Neural crest cell (in vitro differentiated cells): ENCODE data around the gene RBL2. TPM values are rescaled to one million over a fixed set of nuclear protein-coding genes. Genes with fewer than 3 reads are reported as not detected.

Experiments
- DNase-seq: peaks from one replicate; pipeline ENCODE4 v3.0.0; 2021; ENCODE audit warnings: low read depth, mixed read lengths, low spot score
- H3K27ac Mint-ChIP-seq: one replicate; pipeline ENCODE4 v1.8.0; 2021; ENCODE audit warnings: mild to moderate bottlenecking, mixed read lengths; ENCODE audit not compliant: unreplicated experiment
- H3K27me3 Mint-ChIP-seq: 2 replicates; pipeline ENCODE4 v1.8.0; 2021; ENCODE audit warnings: low read depth, mild to moderate bottlenecking, mixed read lengths
- H3K36me3 Mint-ChIP-seq: 2 replicates; pipeline ENCODE4 v1.8.0; 2021; ENCODE audit warnings: low read depth, mild to moderate bottlenecking, mixed read lengths
- H3K4me1 Mint-ChIP-seq: 2 replicates; pipeline ENCODE4 v1.8.0; 2021; ENCODE audit warnings: mixed read lengths
- H3K4me3 Mint-ChIP-seq: one replicate; pipeline ENCODE4 v1.8.0; 2021; ENCODE audit warnings: mild to moderate bottlenecking, mixed read lengths
- H3K9me3 Mint-ChIP-seq: 2 replicates; pipeline ENCODE4 v1.8.0; 2021; ENCODE audit warnings: mixed read lengths
- CTCF ChIP-seq: fragments of 200-600 bp; sonication (generic); conservative IDR thresholded peaks from 2 replicates; pipeline ENCODE4 v1.5.0; 2021; ENCODE audit warnings: antibody characterized with exemption, mild to moderate bottlenecking
- total RNA-seq: library from RNA; stranded (reverse); gene quantifications from 2 replicates; pipeline ENCODE4 v1.2.1, GENCODE V29; 2021

The RBL2 gene
- total RNA-seq, 1 donor from 2014 or later = 29.8 TPM

GRCh38 chr16:53515259-53515658, 81.0 kb downstream of the RBL2 start:
- no peak for TF ChIP-seq CTCF
- H3K4me1 Mint-ChIP-seq = peaks cover 14% of the 10 kb centered on the region
- no peak for DNase-seq
- H3K27me3 Mint-ChIP-seq = no peaks in the 10 kb centered on the region
- peaks cover 5% of the 10 kb centered on the region for H3K36me3 Mint-ChIP-seq
- H3K4me3 Mint-ChIP-seq = no peak overlapping the region
- peaks cover 7% of the 10 kb centered on the region for H3K9me3 Mint-ChIP-seq
- H3K27ac Mint-ChIP-seq = no peak overlapping the region

GRCh38 chr16:53515811-53516210, 81.5 kb downstream of the RBL2 start:
- Mint-ChIP-seq H3K36me3 (peaks cover 5% of the 10 kb centered on the region), H3K27ac (no peak overlapping the region), H3K27me3 (no peaks in the 10 kb centered on the region), H3K4me3 (no peak overlapping the region), H3K4me1 (peaks cover 8% of the 10 kb centered on the region), H3K9me3 (peaks cover 7% of the 10 kb centered on the region)
- TF ChIP-seq CTCF = no peak
- no peak for DNase-seq

- H3K36me3 Mint-ChIP-seq = peaks cover 5% of the 10 kb centered on the region
- no peaks in the 10 kb centered on the region for H3K27me3 Mint-ChIP-seq
- H3K27ac Mint-ChIP-seq = no peak overlapping the region
- peaks cover 6% of the 10 kb centered on the region for H3K9me3 Mint-ChIP-seq
- H3K4me1 Mint-ChIP-seq = peaks cover 6% of the 10 kb centered on the region
- no peak overlapping the region for H3K4me3 Mint-ChIP-seq
- DNase-seq = no peak
- TF ChIP-seq CTCF = no peak
Measured at GRCh38 chr16:53517851-53518250, 83.6 kb downstream of the RBL2 start.

GRCh38 chr16:53518550-53519416, 84.5 kb downstream of the RBL2 start:
- Mint-ChIP-seq H3K4me1 (peaks cover 6% of the 10 kb centered on the region), H3K4me3 (no peak overlapping the region), H3K27ac (no peak overlapping the region), H3K27me3 (no peaks in the 10 kb centered on the region), H3K9me3 (peaks cover 5% of the 10 kb centered on the region), H3K36me3 (peaks cover 5% of the 10 kb centered on the region)
- DNase-seq = no peak
- TF ChIP-seq CTCF = no peak

- Mint-ChIP-seq H3K4me3 (no peak overlapping the region), H3K9me3 (no peaks in the 10 kb centered on the region), H3K27ac (no peak overlapping the region), H3K27me3 (no peaks in the 10 kb centered on the region), H3K4me1 (peaks cover 6% of the 10 kb centered on the region), H3K36me3 (no peaks in the 10 kb centered on the region)
- no peak for DNase-seq
- TF ChIP-seq CTCF = no peak
Measured at GRCh38 chr16:53519417-53520091, 85.3 kb downstream of the RBL2 start.
